Lung (tissue), 12 donors: ENCODE results near the gene ZC3H7A. TPM values are rescaled to one million over a fixed set of nuclear protein-coding genes. Genes with fewer than 3 reads are reported as not detected.

Experiments used
- ATAC-seq: fragments of 200-7000 bp; cut with Tn5 transposase; one replicate; pipeline ENCODE4 v1.9.1; 2020; ENCODE audit warnings: moderate number of reproducible peaks; ENCODE audit not compliant: insufficient read depth, low FRiP score
- DNase-seq, 3 donors: peaks; one replicate each; pipeline ENCODE4 v3.0.0-alpha.2; 2013 to 2017
- H3K27ac ChIP-seq, 2 donors: one replicate each; pipeline ENCODE4 v1.5.1; 2013; ENCODE audit warnings: mild to moderate bottlenecking in 2 of 2, moderate library complexity in 2 of 2, control low read depth in 1 of 2, inconsistent platforms in 1 of 2, low read depth in 1 of 2, low read length in 1 of 2
- H3K27me3 ChIP-seq, 3 donors: one replicate each; pipeline ENCODE4 v1.5.1; 2013; ENCODE audit warnings: low read length in 2 of 3; ENCODE audit not compliant: control insufficient read depth in 3 of 3, insufficient read depth in 3 of 3
- H3K36me3 ChIP-seq, 4 donors: one replicate each; pipeline ENCODE4 v1.5.1; 2013; ENCODE audit warnings: low read length in 4 of 4, mild to moderate bottlenecking in 1 of 4, moderate library complexity in 1 of 4; ENCODE audit not compliant: control insufficient read depth in 4 of 4, insufficient read depth in 4 of 4
- H3K4me1 ChIP-seq, 5 donors: one replicate each; pipeline ENCODE4 v1.5.1; 2013; ENCODE audit warnings: low read length in 5 of 5, mild to moderate bottlenecking in 2 of 5, moderate library complexity in 1 of 5; ENCODE audit not compliant: control insufficient read depth in 5 of 5, insufficient read depth in 5 of 5
- H3K4me3 ChIP-seq: one replicate; pipeline ENCODE4 v1.5.1; 2013; ENCODE audit warnings: mild to moderate bottlenecking, control low read depth, moderate library complexity
- H3K9ac ChIP-seq, 2 donors: one replicate each; pipeline ENCODE4 v1.5.1; 2013; ENCODE audit warnings: low read length in 2 of 2, control low read depth in 1 of 2; ENCODE audit not compliant: insufficient read depth in 1 of 2
- H3K9me3 ChIP-seq, 4 donors: one replicate each; pipeline ENCODE4 v1.5.1; 2013; ENCODE audit warnings: low read length in 3 of 4, mild to moderate bottlenecking in 1 of 4, moderate library complexity in 1 of 4; ENCODE audit not compliant: control insufficient read depth in 4 of 4, insufficient read depth in 3 of 4
- CTCF ChIP-seq: IDR thresholded peaks from 2 replicates; pipeline ENCODE4 v1.5.1; 2012; ENCODE audit warnings: mild to moderate bottlenecking; ENCODE audit errors: control extremely low read depth, extremely low read depth
- WGBS, 2 donors: extraction: QIAGEN DNeasy Blood & Tissue Kit; methylation state at CpG; one replicate each; pipeline ENCODE4 v1.1.7; 2013; 5-methylcytosine and 5-hydroxymethylcytosine counted together
- polyA plus RNA-seq, 2 donors: library from polyadenylated mRNA; stranded (reverse); fragments of 200-250 nt; gene quantifications; one replicate each; pipeline ENCODE4 v1.2.1, GENCODE V29; 2013
- total RNA-seq, 2 donors: library from RNA; depleted of rRNA in 1 of 2; stranded (reverse); fragments of >200 nt in 1 of 2; gene quantifications; one replicate each; pipeline ENCODE4 v1.2.1, GENCODE V29; 2014 to 2021
- donor health status: control.
- donor health status: control.
- donor health status: Bipolar disorder and iron deficiency.
- donor health status: healthy.
- donor health status: DM: yes; HTN: yes; CAD: no.

The ZC3H7A gene
- total and polyA plus RNA-seq, 4 donors, result 22.1 to 127 (median 36.2) TPM

GRCh38 chr16:11784038-11784369 lies 13.1 kb downstream of the ZC3H7A start:
- Histone ChIP-seq H3K4me3 (no peak overlapping the region), H3K27ac (peak overlapping the region; percentile 17 to 27), H3K4me1 (peaks cover 17 to 55% (median 28%) of the 10 kb centered on the region in 5 donors), H3K27me3 (no peaks in the 10 kb centered on the region), H3K36me3 (peaks cover 0 to 5% (median 0%) of the 10 kb centered on the region in 4 donors), H3K9ac (peak overlapping the region in 1 of 2 donors; percentile 65), H3K9me3 (no peaks in the 10 kb centered on the region)
- DNase-seq (peak in 1 of 3 donors; percentile 77), ATAC-seq (no peak)
- no peak for TF ChIP-seq CTCF

DNA sequence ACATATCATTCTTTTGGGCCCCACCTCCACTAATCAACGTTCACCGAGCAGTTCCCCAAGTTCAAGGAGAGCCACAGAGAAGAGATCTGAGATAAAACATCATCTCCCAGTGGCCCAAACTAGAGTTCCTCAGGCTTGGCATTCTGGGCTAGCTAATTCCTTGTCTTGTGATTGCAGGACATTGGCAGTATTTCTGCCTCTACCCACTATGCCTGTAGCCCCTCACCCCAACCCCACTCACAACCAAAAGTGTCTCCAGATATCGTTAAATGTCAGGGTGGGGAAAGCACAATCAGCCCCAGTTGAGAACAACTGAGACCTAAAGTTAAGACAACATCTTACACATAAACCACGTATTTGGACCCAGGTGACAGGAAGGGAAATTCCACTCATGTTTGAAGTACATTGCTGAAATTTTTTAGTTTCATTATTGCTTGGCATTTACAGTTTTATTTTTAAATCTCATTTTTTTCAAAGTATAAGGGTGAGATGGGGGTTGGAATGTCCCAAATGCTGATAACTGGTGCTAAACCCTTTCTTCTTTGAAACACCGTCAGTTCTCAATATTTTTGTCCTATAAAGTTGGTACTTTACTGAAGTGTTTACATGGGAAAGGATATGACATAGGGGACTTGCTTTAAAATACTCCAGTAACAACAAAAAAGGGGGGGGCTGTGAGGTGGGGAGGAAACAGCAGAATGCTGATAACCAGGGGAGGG lies 13.6 kb downstream of the ZC3H7A start:
- DNase-seq, result peak; percentile 37 to 80 (median 74)
- H3K4me1 ChIP-seq, result peaks cover 15 to 55% (median 28%) of the 10 kb centered on the region in 5 donors
- 2 to 10% methylated on average over 5 of the region's 5 CpGs for WGBS, 2 donors

GRCh38 chr16:11781773-11782172 lies 15.3 kb downstream of the ZC3H7A start:
- no peak for ATAC-seq
- Histone ChIP-seq H3K27ac (peak overlapping the region in 1 of 2 donors; percentile 60), H3K4me1 (peaks cover 12 to 54% (median 28%) of the 10 kb centered on the region in 5 donors)

More for the DNA sequence above, 13.6 kb downstream of the ZC3H7A start:
- Histone ChIP-seq H3K4me3 (no peak overlapping the region), H3K27me3 (no peaks in the 10 kb centered on the region), H3K9me3 (no peaks in the 10 kb centered on the region), H3K36me3 (peaks cover 0 to 5% (median 0%) of the 10 kb centered on the region in 4 donors), H3K27ac (peak overlapping the region; percentile 27 to 98), H3K9ac (peak overlapping the region in 1 of 2 donors; percentile 65)
- ATAC-seq, result peak; percentile 24
- no peak for TF ChIP-seq CTCF

More at GRCh38 chr16:11781773-11782172, 15.3 kb downstream of the ZC3H7A start:
- no peaks in the 10 kb centered on the region for H3K9me3 ChIP-seq
- peaks cover 0 to 9% (median 4%) of the 10 kb centered on the region in 4 donors for H3K36me3 ChIP-seq
- no peak overlapping the region for H3K4me3 ChIP-seq
- peak in 1 of 3 donors; percentile 41 for DNase-seq
- no peak overlapping the region for H3K9ac ChIP-seq
- TF ChIP-seq CTCF, result no peak
- H3K27me3 ChIP-seq, result no peaks in the 10 kb centered on the region
- WGBS, 2 donors, result 64 to 67% methylated on average over 5 of the region's 5 CpGs
